Stimulated activated CD8-positive, alpha-beta memory T cell treated with anti-CD3 and anti-CD28 coated beads, Interleukin-15, amount 100 ng/mL, for 1 hour (primary cell): Measurements from ENCODE around the gene FKBP9.
"Not testable (repeated sequence)": the region's sequence is repeated elsewhere in the genome, so short reads cannot be mapped to it uniquely, and the experiment has no call there.

Experiments
- DNase-seq: peaks from one replicate; pipeline ENCODE4 v3.0.0-alpha.2; 2020; ENCODE audit warnings: low read depth

FKBP9 gene

DNA sequence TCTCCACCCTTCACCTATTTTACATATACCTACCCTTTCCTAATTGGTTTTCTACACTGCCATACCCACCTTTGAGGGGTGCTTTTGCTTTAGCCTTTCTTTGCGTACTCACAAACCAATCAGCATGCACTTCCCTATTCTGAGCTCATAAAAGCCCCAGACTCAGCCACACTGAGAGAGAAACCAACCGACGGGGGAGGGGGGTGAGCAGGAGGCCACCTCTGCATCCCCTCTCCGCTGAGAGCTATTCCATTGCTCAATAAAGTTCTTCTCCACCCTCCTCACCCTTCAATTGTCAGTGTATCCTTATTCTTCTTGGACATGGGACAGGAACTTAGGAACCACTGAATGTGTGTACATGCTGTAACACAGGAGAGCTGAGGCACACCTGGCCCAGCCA lies 9.0 kb upstream of the FKBP9 start:
- no peak for DNase-seq

DNA sequence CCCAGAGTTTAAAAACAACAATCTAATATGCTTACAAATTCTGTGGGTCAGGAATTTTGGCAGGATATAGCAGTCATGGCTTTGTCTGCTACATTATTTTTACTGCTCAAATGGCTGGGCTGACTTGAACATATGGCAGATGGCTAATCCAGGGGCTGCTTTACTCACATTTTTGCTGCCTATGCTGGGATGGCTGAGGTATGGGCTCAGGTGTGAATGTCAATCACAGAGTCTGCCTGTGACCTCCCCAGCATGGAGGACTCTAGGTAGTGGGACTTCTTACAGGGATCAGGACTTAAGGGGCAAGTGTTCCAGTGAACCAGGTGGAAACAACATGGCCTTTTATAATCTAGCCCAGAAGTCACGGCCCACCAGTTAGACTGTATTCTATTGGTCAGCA lies 4.4 kb upstream of the FKBP9 start:
- DNase-seq: no peak

DNA sequence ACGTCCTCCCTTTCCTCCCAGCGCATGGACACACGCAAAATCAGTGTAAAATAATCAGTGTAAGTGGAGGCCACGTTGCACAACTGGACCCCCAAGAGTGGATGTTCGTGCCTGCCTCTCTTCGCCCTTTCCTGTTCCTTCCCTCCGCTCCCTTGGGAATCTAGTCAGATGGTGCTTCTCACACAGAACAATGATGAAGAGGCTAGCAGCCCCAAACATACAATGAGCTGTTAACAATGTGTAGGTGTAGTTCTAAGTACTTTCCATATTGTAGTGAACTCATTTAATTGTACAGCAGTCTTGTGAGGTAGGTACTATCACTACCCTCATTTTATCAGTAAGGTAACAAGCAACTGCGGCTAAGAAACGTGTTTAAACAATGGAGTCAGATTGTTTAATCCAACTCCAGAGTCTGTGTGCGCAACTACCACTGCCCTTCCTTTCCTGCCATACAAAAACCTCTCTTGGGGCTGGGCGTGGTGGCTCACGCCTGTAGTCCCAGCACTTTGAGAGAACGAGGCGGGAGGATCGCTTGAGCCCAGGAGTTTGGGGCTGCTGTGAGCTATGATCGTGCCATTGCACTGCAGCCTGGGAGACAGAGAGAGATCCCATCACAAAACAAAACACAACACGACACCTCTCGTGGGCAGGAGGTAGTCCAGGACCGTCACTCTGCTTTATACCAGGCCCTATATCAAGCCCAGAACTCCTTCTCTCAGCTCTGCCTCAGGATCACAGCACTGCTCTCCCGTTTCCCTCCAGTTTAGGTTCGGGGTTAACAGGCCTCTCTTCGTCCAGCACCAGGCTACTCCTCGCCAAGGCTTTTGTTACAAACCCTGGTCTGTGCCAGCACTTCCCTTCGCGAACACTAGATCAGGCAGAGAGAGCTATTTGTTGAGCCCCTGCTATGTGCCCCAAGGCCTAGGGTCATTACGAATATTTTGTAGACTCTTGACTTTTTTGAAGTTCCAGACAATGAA lies 1.1 kb downstream of the FKBP9 start:
- no peak for DNase-seq

DNA sequence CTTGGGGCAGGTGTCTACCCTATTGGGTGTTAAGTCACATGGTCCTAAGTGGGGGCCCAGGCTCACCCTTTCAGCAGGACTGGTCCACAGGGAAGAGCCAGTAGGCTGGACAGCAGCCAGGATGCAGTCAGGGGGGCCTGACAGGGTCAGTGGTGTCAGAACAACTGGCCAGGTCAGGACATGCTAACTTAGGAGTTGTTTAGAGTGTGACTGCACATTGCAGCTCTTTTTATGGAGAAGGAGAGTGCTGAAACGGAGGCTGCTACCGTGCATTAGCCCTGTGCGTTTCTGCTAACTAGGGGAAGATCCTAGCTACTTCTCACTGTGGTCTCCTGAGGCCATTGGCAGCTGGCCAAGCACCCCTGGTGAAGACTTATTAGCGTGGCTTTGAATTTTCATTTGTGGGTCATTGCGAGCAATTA lies 6.7 kb downstream of the FKBP9 start:
- DNase-seq: not testable (repeated sequence)

DNA sequence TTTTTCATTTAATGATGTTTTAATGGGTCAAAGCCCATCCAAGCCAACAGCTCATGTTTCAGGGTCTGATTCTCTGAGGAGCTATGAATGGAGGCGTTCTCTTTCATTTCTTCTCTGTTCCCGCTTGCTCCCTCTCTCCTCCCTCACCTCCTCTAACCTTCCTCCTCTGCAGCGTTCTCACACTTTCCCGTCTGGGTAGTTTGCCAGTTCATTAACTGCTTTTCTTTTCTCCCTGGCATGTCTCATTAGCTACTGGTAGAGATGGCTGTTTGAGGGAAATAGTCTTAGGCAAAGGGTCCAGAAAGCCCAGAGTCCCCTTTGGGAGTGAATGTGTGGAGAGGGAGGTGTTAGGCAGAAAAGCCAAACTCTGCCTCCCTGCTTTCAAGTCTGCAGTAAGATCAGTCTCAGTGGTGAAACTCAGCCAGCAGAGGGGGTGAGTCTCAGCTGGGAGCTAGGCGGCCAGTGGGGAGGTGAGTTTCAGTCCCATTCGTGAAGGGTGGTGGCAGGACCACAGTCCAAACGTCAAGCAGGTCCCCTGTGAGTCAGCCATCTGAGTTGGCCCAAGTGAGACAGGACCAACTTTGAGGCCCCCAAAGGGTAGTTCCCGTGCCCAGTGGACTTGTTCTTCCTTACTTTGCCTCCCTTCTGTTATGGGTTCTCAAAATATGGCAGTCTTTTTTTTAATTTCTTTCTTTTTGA lies 7.4 kb downstream of the FKBP9 start:
- not testable (repeated sequence) for DNase-seq

DNA sequence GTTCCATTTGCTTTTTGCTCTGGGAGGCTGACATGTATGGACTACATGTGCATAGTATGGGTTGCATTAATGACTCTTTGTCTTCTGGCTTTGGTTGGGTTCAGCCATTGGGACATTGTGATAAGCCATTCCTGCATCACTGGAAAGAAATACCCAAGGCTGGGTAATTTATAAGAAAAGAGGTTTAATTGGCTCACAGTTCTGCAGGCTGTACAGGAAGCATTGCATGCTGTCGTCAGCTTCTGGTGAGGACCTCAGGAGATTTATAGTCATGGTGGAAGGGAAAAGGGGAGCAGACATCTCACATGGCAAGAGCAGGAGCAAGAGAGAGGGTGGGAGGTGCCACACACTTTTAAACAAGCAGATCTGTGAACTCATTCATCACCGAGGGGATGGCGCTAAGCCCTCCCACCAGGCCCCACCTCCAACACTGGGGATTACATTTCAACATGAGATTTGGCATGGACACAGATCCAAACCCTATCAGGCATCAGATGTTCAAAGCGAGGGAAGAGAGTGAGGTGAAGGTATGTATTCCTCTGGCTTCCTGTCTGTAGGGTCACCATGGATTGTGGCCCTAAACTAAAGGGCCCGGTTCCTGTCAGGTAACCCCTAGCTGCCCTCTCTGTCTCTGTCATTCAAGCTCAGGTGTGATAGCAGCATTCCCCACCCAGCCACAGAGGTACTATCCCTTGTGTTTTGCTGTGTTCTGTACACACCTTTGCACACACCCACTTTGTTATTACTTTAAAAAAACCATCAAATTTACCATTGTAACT lies 9.4 kb downstream of the FKBP9 start:
- not testable (repeated sequence) for DNase-seq

DNA sequence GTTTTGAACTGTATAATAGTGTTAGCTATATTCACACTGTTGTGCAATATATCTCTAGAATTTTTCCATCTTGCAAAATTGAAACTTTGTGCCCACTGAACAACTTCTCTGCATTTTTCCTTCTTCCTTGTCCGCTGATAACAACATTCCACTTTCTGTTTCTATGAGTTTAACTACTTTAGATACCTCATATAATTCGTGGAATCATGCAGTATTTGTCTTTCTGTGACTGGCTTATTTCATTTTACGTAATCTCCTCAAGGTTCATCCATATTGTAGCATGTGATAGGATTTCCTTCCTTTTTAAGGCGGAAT lies 10.0 kb downstream of the FKBP9 start:
- DNase-seq: not testable (repeated sequence)

DNA sequence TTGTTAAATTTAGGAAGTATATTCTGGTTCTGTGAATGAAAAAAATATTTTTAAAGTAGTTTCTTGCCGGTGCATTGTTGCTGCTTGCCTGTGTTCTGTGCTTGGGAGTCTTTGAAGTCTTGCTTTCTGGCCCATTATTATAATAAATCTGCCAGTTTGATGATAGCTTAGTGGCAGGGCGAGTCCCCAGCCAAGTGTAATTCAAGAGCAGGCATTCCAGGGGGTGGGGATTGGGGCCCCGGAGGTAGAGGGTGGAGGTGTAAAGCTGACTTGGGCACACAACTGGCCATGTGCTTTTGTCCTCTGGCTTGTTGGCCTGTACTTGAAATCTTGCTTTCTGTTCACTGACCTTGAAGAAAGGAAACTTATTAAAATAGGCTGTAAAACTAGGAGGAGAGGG lies 14.7 kb downstream of the FKBP9 start:
- DNase-seq: not testable (repeated sequence)

DNA sequence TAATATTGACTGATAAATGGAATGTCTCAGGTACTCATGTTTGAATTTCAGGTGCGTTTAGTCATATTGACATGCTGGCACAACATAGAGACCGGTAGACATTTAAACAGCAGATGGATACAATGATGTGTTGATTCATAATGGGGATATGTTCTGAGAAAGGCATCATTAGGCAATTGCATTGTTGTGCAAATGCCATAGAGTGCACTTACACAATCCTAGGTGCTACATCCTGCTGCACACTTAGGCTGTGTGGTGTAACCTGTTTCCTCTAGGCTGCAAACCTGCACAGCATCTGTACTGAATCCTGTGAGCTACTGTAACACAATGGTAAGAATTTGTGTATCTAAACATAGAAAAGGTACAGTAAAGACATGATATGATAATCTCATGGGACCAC lies 19.9 kb downstream of the FKBP9 start:
- DNase-seq: not testable (repeated sequence)

DNA sequence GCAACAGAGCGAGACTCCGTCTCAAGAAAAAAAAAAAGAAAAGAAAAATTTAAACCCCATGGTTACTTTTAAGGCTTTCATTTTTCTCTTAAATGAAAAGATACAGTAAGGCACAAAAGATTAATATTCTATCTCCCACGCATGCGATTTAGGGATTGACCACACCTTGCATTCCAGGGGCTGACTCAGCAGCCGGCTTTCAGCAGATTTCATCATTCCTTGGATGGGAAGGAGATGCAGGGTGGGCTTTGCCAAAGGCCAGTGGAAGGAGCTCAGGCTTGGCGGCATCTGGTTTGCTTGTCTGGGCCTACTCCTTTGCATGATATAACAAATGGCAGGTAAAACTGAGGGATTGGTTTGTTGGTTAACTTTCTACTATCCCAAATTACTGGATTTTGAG lies 22.0 kb downstream of the FKBP9 start:
- DNase-seq: not testable (repeated sequence)

DNA sequence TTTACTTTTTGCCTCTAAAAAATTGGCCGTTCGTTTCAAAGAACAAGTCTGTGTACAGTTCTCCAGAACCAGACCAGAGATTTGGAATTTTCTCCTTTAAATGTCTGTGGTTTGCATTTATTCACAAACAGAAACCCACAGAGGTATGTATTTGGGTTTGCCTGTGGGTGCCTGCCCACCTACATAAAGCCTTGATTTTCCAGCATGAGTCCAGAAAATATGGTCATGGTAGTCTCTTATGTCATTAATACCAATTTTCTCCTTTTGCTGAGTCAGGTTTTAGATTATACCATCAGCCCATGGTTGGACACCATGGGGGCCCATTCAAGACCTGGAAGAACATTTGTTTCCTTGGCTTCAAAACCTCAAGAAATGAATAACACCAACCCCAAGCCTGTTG lies 22.7 kb downstream of the FKBP9 start:
- not testable (repeated sequence) for DNase-seq

DNA sequence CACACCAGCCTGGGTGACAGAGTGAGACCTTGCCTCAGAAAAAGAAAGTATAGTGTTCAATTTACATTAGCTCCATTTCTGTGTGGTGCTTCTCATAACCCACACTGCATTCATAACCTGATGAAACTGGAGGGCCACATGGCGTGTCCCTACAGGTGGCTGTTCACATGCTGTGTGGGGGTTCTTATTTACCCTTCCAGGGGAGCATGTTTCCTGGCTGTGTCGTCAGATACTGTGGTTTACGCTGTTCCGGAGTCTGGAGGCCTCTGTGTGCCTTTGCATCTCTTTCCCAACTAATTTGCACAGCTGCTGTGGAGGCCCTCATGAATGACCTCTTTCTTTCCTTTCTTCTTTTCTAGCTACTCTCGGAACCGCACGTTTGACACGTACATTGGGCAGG lies 30.9 kb downstream of the FKBP9 start:
- DNase-seq: not testable (repeated sequence)

DNA sequence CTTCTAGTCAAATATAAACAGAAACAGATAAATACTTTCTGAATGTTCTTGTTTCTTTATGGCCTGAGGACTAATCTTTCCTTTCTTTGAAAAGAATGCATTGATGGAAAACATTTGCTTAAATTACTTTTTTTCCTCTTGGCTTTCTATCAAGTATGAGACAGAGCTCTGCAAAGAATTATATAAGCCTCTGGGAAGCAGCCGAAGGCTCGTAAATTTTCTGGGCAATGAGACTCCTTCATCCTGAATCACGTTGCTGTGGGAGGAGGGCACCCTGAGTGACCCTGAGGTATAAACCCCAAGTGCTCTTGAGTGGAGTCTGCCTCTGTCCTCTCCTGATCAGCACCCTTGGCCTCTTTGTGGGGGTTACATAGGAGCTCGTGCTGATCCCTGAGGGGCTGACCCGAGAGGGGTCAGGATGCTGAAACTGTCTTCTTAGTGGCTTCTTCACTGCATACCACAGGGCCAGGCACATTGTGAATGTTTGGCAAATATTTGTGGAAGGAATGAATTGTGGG lies 33.9 kb downstream of the FKBP9 start:
- DNase-seq: not testable (repeated sequence)

DNA sequence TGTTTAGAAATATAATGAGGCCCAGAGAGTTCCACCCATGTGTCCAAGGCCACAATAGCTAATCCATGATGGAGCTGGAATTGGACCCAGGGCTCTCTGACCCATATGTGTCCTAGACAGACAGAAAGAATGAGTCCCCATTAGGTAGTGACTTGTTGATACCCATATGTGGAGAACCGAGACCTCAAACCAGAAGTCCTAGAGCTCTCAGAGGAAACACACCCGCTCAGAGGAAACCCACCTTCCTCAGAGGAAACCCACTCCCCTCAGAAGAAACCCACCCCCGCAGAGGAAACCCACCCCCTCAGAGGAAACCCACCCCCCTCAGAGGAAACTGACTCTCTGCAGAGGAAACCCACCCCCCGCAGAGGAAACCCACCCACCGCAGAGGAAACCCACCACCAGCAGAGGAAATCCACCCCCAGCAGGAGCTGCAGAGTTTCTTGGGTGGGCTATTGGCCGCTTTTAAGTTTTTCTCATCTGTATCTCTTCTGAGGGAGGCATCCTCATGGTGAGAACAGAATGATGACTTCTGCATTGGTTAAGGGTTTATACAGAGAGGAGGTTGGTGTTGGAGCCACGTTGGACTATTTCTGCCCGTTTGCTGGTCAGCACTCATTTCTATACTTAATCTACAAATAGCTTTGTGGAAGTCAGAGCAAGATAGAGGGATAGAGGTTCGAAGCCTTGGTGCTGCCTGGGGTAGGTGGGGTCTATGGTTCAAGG lies 34.9 kb downstream of the FKBP9 start:
- not testable (repeated sequence) for DNase-seq

DNA sequence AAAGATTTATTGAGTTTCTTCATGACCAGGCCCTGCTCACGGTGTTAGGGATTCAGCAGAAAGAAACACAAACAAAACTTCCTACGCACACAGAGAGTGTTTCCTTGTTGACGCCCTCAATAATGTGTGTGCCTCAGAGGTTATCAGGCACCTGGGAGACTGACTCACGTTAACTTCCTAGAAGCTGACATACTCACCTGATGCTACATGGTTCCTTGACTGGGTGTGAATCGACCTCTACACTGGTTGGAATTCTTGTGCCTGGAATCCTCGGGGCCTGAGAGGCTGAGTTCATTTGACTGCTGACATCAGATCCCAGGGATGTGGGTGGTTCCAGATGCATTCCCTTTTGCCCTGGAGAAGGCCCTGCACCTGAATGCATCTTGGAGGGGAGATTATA lies 35.5 kb downstream of the FKBP9 start:
- DNase-seq: not testable (repeated sequence)

DNA sequence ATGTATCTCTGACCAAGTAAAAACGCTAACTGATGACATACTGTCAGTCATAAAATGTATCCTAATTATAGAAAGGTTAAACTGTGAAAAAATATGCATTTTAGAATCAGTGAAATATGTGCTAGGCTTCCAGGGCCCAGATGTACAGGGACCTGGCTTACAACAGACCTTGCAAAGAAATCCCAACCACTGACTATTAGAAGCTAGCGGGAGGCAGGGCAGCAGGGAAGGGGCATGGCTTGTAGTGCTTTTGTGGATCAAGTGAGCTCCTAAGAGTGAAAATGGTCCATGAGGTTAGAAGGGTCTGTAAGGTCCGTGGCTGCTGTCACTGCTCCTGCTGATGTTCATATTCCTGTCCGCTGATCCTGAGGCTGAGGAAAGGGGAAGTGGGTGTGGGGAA lies 40.7 kb downstream of the FKBP9 start:
- not testable (repeated sequence) for DNase-seq

DNA sequence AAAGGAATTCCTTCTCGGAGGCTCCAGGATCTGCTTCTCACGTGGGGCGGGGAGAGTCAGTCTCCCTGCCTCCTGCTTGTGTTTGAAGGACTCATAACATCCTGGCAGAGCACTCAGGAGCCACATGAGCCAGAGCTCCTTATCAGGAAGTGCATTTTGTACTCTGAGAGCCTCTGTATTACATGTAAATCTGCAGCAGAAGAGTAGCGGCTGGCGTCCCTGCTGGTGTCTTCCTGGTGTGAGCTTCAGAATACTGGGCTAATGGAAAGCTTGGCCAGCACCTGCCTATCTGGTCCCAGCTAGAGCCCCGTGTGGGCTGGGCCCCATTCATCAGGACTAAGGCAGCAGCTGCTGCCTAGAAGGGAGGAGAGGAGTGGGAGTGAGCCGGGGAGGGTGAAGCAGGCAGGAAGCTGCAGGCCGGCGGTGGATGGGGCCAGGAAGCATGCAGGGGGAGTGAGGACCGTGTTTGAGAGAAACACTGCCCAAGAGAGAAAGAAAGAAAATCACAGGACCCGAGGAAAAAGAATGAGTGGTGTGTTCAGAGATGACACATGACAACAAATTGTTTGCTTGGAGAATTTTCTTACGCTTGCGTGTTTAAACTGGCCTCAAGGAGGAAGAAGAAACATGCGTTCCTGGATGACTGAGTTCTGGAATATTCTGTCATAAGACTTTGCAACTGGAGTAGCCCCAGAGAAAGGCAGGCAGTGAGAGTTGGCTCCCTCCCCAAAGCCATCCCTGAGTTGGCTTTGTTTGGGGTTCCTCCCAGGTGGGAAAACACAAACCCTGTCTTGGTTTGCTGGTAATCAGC lies 41.3 kb downstream of the FKBP9 start:
- not testable (repeated sequence) for DNase-seq

DNA sequence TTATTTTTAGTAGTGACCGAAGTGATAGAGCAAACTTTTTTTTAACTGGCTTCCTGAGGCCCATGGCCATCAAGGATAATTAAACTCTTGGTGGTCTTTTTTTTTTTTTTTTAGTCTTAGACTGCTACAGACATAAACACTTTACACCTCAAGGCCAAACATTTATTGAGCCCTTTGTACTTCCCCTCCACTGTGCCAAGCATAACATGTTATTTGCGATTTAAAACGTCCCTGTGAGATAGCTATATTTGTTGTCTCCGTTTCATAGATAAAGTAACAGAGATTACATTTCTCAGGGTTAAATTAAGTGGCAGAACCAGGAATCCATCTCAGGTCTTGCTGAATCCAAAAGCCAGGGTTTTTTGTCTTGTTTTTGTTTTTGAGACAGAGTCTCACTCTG lies 42.1 kb downstream of the FKBP9 start:
- DNase-seq: not testable (repeated sequence)

DNA sequence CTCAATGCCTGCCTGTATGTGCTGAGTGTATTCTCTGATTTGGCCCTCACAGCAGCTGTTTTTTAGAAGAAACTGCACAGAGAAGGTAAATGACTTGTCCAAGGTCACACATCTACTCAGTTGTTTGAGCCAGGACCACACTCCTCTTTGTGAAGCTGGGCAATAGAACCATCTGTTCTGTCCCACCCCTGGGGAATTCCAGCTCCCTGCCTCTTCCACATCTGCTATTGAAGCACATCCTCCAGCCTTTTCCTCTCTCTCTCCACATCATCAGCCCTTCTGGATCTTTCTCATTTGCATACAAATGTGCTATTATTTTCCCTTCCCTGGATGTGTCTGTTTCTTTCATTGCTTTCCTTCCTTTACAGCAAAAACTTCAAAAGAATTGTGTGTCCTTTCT lies 45.9 kb downstream of the FKBP9 start:
- not testable (repeated sequence) for DNase-seq

DNA sequence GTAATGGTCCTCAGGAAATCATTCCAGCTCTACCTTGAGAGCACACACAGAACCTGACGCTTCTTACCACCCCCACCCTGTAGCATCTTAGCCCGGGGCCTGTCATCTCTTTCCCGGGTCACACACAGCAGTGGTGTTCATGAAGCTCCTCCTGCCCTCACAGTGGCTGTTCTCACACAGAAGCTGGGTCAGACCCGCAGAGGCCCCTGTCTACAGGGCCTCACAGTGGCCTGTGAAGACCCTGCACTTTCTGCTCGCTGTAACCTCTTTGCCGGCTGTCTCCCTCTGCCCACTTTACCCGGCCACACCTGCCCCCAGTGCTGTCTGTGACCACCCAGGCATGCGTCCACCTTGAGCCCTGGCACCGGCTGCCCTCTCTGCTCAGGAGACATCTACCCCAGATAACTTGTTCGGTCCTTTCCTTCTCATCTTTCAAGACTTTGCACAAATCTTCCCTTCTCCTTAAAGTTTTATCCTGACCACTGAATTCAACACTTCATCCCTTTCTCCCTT lies 46.9 kb downstream of the FKBP9 start:
- DNase-seq: not testable (repeated sequence)
